SHP77 (cell line): ENCODE data around the gene RTN4.
A peak's percentile ranks its signal among the peaks of the same experiment; 100 is the strongest.

Experiments used
- DNase-seq, 2 experiments: peaks; one replicate each; lab custom pipeline; 2025; lab: John Stamatoyannopoulos, UW

Gene RTN4

DNA sequence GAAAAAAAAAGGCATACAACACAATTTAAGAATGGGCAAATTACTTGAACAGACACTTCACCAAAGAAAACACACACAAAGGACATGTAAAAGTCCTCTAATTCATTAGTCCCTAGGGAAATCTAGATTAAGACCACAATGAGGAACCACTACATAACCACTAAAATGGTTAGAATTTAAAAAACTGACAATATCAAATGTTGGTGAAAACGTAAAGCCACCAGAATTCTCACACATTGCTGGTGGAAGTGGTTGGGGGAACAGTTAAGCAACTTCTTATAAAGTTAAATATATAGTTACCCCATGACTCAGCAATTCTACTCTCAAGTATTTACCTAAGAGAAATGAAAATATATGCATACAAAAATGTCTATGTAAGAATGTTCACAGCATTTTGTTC is 11.8 kb downstream of the RTN4 start:
- no peak for DNase-seq

- no peak for DNase-seq
Observed at GRCh38 chr2:55035716-55036115, 14.5 kb downstream of the RTN4 start.

DNA sequence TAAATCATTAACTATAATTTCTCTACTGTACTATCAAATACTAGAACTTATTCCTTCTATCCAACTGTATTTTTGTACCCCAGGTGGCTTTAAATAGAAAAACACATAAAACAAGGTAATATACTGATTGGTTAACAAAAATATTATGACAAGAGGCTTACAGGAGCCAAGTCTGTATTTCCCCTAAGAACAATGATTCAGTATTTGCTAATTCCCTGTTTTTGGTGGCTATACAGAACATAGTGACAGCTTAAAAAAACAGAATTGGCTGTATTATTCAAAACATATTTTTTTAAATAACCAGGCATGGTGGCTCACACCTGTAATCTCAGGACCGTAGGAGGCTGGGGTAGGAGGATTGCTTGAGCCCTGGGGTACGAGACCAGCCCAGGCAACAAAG is 16.3 kb downstream of the RTN4 start:
- no peak for DNase-seq

GRCh38 chr2:55033076-55033742 is 17.0 kb downstream of the RTN4 start:
- no peak for DNase-seq

DNA sequence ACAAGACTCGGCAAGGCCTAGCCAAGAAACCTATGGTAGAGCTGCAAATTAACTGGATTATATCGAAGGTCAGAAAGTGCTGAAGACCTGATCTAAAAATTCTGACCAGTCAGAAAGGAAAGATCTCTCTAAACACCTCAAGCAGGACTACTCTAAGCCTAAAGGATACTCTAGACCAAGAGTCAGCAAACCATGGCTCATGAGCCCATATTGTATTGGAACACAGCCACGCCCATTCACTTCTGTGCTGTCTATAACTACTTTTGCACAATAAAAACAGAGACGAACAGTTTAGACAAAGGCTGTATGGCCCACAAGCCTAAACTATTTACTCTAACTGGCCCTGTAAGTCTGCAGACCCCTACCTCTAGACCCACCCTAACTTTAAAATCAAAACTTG is 18.7 kb downstream of the RTN4 start:
- DNase-seq = no peak

DNA sequence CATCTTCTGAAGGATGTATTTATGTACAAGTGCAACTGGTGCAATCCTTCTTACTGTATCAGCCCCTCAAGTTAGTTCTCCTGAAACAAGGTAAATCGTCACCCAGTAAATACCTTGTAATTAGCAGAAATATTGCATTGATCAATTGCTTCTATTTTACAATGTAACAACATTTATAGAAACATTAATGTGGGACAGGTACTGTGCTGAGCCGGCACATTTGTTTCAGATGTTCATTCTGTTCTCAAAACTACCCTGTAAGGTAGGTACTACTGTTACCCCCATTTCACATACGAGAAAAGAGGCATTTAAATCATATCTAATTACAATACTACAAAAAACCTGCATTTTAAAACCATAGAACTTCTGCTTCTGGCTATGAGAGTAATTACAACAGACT is 19.5 kb downstream of the RTN4 start:
- no peak for DNase-seq

DNA sequence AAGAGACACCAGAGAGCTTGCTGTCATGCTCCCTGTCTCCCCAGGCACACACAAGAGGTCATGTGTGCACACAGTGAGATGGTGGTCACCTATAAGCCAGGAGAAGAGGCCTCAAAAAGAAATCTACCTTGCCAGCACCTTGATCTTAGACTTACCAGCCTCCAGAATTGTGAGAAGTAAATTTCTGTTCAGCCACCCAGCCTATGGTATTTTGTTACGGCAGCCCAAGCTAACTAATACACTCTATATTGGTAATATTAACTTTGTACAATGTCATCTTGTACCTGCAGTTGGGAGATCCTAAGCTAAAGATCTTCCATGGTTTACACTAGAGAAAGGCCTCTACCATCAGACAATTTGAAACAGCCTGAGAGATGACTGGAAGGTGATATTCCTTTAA is 21.2 kb downstream of the RTN4 start:
- no peak for DNase-seq

- DNase-seq = no peak
Observed at GRCh38 chr2:55027226-55027625, 23.0 kb downstream of the RTN4 start.

- no peak for DNase-seq
Observed at GRCh38 chr2:55026202-55026601, 24.0 kb downstream of the RTN4 start.

DNA sequence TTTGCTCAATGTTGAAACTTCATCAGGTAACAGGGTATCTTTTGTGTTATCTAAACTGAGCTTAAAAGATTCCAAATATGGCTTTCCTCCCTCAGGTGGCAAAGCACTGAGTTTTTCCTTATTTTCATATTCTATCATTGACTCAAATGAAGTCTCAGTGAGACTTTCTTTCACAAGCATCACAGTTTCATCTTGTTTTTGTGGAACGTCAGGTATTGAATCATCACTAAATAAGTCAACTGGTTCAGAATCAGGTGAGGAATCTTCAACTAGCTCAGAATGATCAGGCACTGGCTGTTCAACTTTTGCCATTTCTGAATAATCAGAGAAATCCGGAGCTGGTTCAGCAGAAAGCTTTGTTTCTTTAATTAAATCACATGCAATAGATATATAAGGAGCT is 24.6 kb downstream of the RTN4 start:
- DNase-seq = no peak

GRCh38 chr2:55025082-55025481 is 25.2 kb downstream of the RTN4 start:
- DNase-seq = no peak

DNA sequence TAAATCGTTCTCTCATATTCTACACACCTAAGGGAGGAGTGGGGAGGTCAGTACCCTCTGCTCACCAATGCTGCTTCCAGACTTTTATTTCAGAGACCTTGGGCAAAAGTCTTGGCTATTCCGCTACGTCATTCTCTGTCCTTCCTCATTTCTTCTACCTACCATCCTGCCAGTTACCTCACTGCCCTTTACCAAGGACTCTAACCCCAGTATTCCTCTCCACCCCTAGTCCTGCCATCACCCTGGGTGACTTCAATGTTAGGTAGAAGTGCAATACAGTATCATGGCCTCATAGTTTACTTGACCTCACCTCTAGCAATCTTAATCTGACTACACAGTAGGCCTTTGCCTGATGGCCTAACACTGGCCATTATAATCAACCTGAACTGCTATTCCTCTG is 27.8 kb downstream of the RTN4 start:
- DNase-seq = no peak

DNA sequence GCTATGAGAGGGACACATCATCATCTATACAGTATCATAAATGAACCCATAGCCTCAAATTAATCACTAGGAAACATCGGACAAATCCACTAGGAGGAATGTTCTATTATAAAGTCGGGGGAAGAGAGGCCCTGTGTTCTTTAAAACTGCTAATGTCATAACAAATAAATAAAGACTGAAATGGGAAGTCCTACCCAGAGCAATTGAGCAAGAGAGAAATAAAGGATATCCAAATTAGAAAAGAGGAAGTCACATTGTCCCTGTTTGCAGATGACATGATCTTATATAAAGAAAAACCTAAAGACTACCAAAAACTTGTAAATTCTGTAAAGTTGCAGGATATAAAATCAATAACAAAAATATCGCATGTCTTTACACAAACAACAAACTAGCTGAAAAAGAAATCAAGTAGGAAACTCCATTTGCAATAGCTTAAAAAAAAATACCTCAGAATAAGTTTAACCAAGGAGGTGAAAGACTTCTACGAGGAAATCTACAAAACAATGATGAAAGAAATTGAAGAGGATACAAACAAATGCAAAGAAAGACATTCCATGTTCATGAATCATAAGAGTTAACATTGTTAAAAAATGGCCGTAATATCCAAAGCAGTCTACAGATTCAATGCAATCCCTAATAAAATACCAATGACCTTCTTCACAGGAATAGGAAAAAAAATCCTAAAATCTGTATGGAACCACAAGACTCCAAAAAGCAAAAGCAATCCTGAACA is 30.6 kb downstream of the RTN4 start:
- DNase-seq = no peak

GRCh38 chr2:55018619-55019018 is 31.6 kb downstream of the RTN4 start:
- DNase-seq = no peak

DNA sequence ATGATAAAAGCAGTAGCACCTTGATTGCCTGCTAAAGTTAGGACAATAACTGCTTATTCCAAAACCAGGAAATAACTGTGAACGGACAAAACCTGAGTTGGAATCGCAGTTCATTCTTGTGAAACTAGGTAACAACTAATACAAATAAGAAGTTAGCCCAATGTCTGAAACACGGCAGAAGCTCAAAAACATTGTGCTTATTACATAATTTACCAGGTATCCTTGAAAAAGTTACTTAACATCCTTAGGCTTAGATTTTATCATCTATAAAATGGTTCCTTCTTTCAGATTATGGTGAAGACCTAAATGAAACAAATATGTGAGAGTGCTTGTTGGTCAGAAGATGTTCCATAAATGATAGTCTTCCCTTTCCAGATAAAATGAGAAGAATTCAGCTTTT is 32.4 kb downstream of the RTN4 start:
- DNase-seq = no peak

DNA sequence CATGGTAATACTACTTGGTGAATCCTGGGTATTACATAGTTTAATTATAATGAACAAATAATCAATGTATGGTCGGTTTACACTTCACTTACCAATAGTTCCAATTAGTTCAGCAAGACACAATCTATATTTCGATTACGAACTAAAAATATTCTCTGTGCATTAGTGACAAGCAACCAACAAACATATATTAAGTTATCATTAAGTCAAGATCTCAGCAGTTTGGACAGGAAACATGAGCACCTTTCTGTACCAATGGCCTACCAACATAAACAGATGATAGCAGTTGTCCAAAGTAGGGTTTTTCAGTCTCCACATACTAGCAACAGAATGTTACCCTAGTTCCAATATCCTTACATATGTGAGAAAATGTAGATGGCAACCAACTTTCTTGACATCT is 32.8 kb downstream of the RTN4 start:
- no peak for DNase-seq

- peak; percentile 73 to 74 for DNase-seq
Observed at GRCh38 chr2:55014962-55015939, 35.0 kb downstream of the RTN4 start.

DNA sequence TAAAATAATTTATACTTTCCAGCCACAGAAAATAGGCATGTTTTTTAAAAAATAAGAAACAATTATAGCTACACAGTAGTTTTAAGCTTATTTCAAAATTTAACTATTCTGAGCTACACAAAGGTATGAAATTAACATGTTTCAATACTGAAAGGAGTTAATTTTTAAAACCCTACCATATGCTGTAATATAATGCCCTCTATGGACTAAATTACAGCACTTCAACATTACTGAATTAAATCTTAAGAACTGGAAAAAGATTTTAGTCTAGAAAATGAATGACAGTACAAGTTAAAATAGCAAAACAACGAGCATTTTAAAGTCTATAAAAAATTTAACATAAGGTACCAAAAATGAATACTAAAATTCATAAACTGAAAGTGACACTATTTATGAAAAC is 36.3 kb downstream of the RTN4 start:
- DNase-seq = no peak

DNA sequence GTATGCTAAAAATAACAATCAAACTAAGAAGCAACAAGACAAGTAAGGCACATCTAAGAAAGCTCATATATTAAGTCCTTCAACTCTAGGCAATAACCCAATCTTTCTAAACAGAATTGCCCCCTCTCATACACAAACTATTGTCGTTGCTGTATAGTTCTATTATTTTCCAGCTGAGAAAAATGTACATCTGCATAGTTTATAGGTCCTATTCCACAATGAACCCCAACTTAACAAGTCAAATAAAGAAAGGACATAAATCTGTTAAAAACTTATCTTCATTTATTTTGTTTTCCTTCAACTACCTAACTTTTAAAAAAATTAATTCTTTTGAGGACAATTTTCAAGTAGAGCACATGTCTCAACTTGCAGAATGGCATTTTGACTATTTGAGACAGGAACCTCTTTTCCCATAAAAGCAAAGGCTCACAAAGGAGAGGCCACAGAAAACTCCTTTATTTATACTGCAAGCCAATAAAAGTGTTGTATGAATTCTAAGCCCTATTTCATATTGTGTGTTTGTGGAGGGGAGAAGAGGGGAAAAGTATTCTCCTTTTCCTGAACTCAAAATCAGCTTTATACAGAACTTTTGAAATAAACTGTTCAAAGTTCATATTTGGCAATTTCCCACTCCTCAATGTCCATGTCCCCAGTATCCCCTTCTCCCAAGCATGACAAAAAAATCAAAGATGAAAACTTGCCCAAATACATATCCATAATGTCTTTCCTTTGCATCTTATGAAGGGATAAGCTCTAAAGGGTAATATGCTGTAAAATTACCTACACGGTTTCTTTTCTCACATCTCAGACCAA is 37.4 kb downstream of the RTN4 start:
- DNase-seq = no peak

- DNase-seq = no peak
Observed at GRCh38 chr2:55011831-55012671, 38.2 kb downstream of the RTN4 start.

- no peak for DNase-seq
Observed at GRCh38 chr2:55010915-55011314, 39.3 kb downstream of the RTN4 start.
